K562 (cell line): Measurements from ENCODE around the gene CHST2. TPM values are rescaled to one million over a fixed set of nuclear protein-coding genes. Genes with fewer than 3 reads are reported as not detected.
A peak's percentile ranks its signal among the peaks of the same experiment; 100 is the strongest.

Experiments used
- ATAC-seq: fragments of 200-7000 bp; cut with Tn5 transposase; 3 replicates; pipeline ENCODE4 v1.9.1; 2020; ENCODE audit warnings: moderate library complexity
- BruUV-seq: library from RNA; stranded (reverse); fragments of 400-500 nt; replicated peaks from 2 replicates; lab custom pipeline; 2021; lab: Mats Ljungman, UMichigan
- CTCF ChIA-PET: fragments of 300-600 bp; formaldehyde crosslinking; extraction: SDS; loops from one replicate; lab custom pipeline; 2021; ENCODE audit warnings: low intra/inter-chr PET ratio; lab: Yijun Ruan, JAX
- POLR2A ChIA-PET: fragments of 300-600, 350-650 bp; sonication (Branson Sonifier 250); formaldehyde crosslinking; extraction: SDS; loops from one replicate; lab custom pipeline; 2021; ENCODE audit warnings: antibody characterized with exemption, inconsistent platforms; lab: Yijun Ruan, JAX
- DNase-seq, 4 experiments: peaks; one replicate each; pipeline versions ENCODE4 v3.0.0 to v3.0.0-alpha.2; 2011 to 2018; ENCODE audit warnings: low spot score in 3 of 4, mixed read lengths in 3 of 4; ENCODE audit errors: extremely low read depth in 1 of 4
- FAIRE-seq: peaks from 2 replicates; lab custom pipeline; 2011; peaks lifted over from hg19 to GRCh38; lab: Jason Lieb, UNC
- H2AFZ ChIP-seq: 2 replicates; pipeline ENCODE4 v1.6.0; 2011; ENCODE audit warnings: low read depth, low read length, control low read depth, inconsistent platforms
- H3K27ac ChIP-seq: fragments of 200-600 bp; 3 replicates; pipeline ENCODE4 v1.8.0; 2011; ENCODE audit warnings: low read depth, mild to moderate bottlenecking, control low read depth, inconsistent platforms, low read length, moderate library complexity, mixed read lengths; ENCODE audit errors: extremely low read depth
- H3K27me3 ChIP-seq, 2 experiments: fragments of 300-600 bp in 1 of 2; 2 replicates in 1 of 2; 3 replicates in 1 of 2; pipeline versions ENCODE4 v1.6.0 to v1.8.0; 2011; ENCODE audit warnings: inconsistent platforms in 2 of 2, low read length in 2 of 2, mild to moderate bottlenecking in 1 of 2, mixed read lengths in 1 of 2, moderate library complexity in 1 of 2; ENCODE audit not compliant: control insufficient read depth in 2 of 2, insufficient read depth in 2 of 2
- H3K36me3 ChIP-seq: fragments of 300-600 bp; 3 replicates; pipeline ENCODE4 v1.8.0; 2011; ENCODE audit warnings: mild to moderate bottlenecking, low read length, inconsistent platforms; ENCODE audit not compliant: control insufficient read depth, insufficient read depth
- H3K4me1 ChIP-seq, 2 experiments: fragments of 200-600 bp in 1 of 2; replicated peaks in 1 of 2; 2 replicates in 1 of 2; 3 replicates in 1 of 2; pipeline versions ENCODE4 v1.5.1 to v1.8.0; 2011; ENCODE audit warnings: inconsistent platforms in 2 of 2, low read length in 2 of 2, mild to moderate bottlenecking in 1 of 2, mixed read lengths in 1 of 2, moderate library complexity in 1 of 2; ENCODE audit not compliant: control insufficient read depth in 2 of 2, insufficient read depth in 2 of 2
- H3K4me2 ChIP-seq: 2 replicates; pipeline ENCODE4 v1.6.1; 2011; ENCODE audit warnings: low read length, control low read depth, inconsistent platforms, mixed read lengths; ENCODE audit not compliant: insufficient read depth
- H3K4me3 ChIP-seq: fragments of 200-600 bp; sonication (generic), shearing (Covaris generic); 2 replicates; pipeline ENCODE4 v1.5.1; 2016; ENCODE audit warnings: control low read depth, inconsistent platforms
- H3K79me2 ChIP-seq: fragments of 200-600 bp; 3 replicates; pipeline ENCODE4 v1.8.0; 2011; ENCODE audit warnings: low read length, inconsistent platforms; ENCODE audit not compliant: control insufficient read depth, insufficient read depth
- H3K9ac ChIP-seq, 2 experiments: 2 replicates each; pipeline versions ENCODE4 v1.6.0 to v1.6.1; 2011; ENCODE audit warnings: low read depth in 2 of 2, low read length in 2 of 2, control low read depth in 1 of 2, inconsistent platforms in 1 of 2, mild to moderate bottlenecking in 1 of 2, mixed read lengths in 1 of 2; ENCODE audit not compliant: insufficient read depth in 1 of 2
- H3K9me1 ChIP-seq: one replicate; pipeline ENCODE4 v1.6.0; 2011; ENCODE audit warnings: inconsistent platforms, mild to moderate bottlenecking, low read length, moderate library complexity; ENCODE audit not compliant: control insufficient read depth, insufficient read depth
- H3K9me3 ChIP-seq: replicated peaks from 2 replicates; pipeline ENCODE4 v1.5.1; 2011; ENCODE audit warnings: low read depth, low read length, inconsistent platforms; ENCODE audit not compliant: control insufficient read depth, insufficient read depth
- H4K20me1 ChIP-seq: replicated peaks from 2 replicates; pipeline ENCODE4 v1.6.1; 2011; ENCODE audit warnings: low read length, inconsistent platforms, mixed read lengths; ENCODE audit not compliant: control insufficient read depth, insufficient read depth
- CBX5 ChIP-seq: IDR thresholded peaks from 2 replicates; pipeline ENCODE4 v1.6.1; 2014; ENCODE audit warnings: low read depth, borderline replicate concordance
- SFPQ ChIP-seq: fragments of 200-400 bp; formaldehyde crosslinking; IDR thresholded peaks from 2 replicates; pipeline ENCODE4 v1.6.1; 2017; ENCODE audit warnings: mild to moderate bottlenecking, low read depth, low read length, moderate library complexity
- THRB ChIP-seq: fragments of 450-650 bp; formaldehyde crosslinking; conservative IDR thresholded peaks from 2 replicates; pipeline ENCODE4 v1.4.0; 2022; ENCODE audit warnings: mild to moderate bottlenecking, missing genetic modification characterization
- TRIM28 ChIP-seq: fragments of 450-650 bp; IDR thresholded peaks from 2 replicates; pipeline ENCODE4 v1.6.1; 2017
- USF1 ChIP-seq: sonication (generic); formaldehyde crosslinking; IDR thresholded peaks from 2 replicates; pipeline ENCODE4 v1.9.0; 2022; ENCODE audit warnings: mild to moderate bottlenecking, missing genetic modification reagents
- ZKSCAN8 ChIP-seq: fragments of 200-800 bp; sonication (Bioruptor generic); IDR thresholded peaks from 2 replicates; pipeline ENCODE4 v1.6.1; 2016; ENCODE audit warnings: missing genetic modification characterization, missing compliant biosample characterization
- ZNF165 ChIP-seq: fragments of 250-450 bp; sonication (Bioruptor Pico); IDR thresholded peaks from 2 replicates; pipeline ENCODE4 v1.4.0; 2020; ENCODE audit warnings: borderline replicate concordance
- ZNF311 ChIP-seq: fragments of 250-450 bp; sonication (Bioruptor Pico); IDR thresholded peaks from 2 replicates; pipeline ENCODE4 v1.4.0; 2020; ENCODE audit warnings: mild to moderate bottlenecking, moderate library complexity
- whole genome bisulfite sequencing: fragments of 100-300 bp; shearing (Covaris generic); methylation state at CpG from one replicate; pipeline ENCODE4 v1.1.6; 2016; ENCODE audit warnings: low coverage, mixed read lengths; ENCODE audit not compliant: insufficient coverage; ENCODE audit errors: missing lambda C conversion rate; 5-methylcytosine and 5-hydroxymethylcytosine counted together
- in situ Hi-C: fragments of 300-500 bp; cut with MboI; formaldehyde crosslinking; loops from 4 replicates; pipeline ENCODE4 v1.15.0; 2018; ENCODE audit warnings: inconsistent platforms, mixed read lengths
- intact Hi-C: fragments of 100-400 bp; cut with micrococcal nuclease; formaldehyde crosslinking; loops from 2 replicates; pipeline ENCODE4 v1.14.2; 2022
- polyA plus RNA-seq, 8 experiments: library from polyadenylated mRNA; depleted of rRNA in 4 of 8; stranded (reverse) in 5 of 8; unstranded in 3 of 8; fragments of >200 nt; fragmentation: Nextera tagmentation in 2 of 8; fragmentation: Illumina TruSeq in 1 of 8; extraction: Ambion mirVana in 2 of 8; extraction: Trizol in 1 of 8; gene quantifications; 2 replicates each; pipeline versions ENCODE4 v1.2.1 to v1.2.3, GENCODE V29; 2011 to 2014; ENCODE audit warnings: inconsistent platforms in 1 of 8, missing spikeins in 1 of 8
- total RNA-seq, 7 experiments: library from RNA; depleted of rRNA in 6 of 7; stranded (reverse); fragments of >200 nt in 6 of 7; fragmentation: Illumina TruSeq in 2 of 7; extraction: Trizol in 2 of 7; gene quantifications; 2 replicates each; pipeline versions ENCODE4 v1.2.1 to v1.2.3, GENCODE V29; 2011 to 2021; ENCODE audit warnings: low replicate concordance in 1 of 7
- TF ChIP-seq, protein P1 (sequence below): fragments of 450-650 bp; IDR thresholded peaks from 2 replicates; pipeline ENCODE4 v1.6.1; 2016; ENCODE audit warnings: low read depth

CHST2 gene
- total and polyA plus RNA-seq, 9 of the 15 experiments (the other 6 are each of a cell fraction or from before 2014, with no cell fraction given), result 3.4 to 60.3 (median 13.9) TPM

DNA sequence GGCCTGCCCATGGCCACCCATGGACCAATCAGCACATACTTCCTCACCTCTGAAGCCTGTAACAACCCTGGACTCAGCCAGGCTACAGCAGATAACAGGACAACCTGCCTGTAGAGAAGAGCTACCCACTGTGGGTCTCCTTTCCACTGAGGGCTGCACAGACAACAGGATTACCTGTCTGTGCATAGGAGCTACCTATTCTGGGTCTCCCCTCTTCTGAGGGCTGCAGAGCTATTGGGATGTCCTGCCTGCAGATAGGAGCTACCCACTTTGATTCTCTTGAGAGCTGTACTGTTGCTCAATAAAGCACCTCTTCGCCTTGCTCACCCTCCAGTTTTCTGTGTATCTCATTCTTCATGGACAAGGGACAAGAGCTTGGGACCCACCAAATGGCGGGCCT, 23.8 kb upstream of the CHST2 start:
- no peak overlapping the region for H3K9ac ChIP-seq
- ATAC-seq (no peak), FAIRE-seq (no peak), DNase-seq (no peak)
- intact Hi-C loops (no loop called here), in situ Hi-C loops (no loop called here)
- H3K4me2 ChIP-seq, result no peak overlapping the region
- 90% methylated on average over 2 of the region's 2 CpGs for WGBS
- BruUV-seq, result no TSS peak
- H2AFZ ChIP-seq, result no peak overlapping the region
- ChIA-PET POLR2A (interaction anchor here (0.8 to 1.3 kb wide), 3 partner anchors 11 to 22 kb away, joined by 3 to 7 read pairs (median 4); no protein-coding TSS in a partner anchor), CTCF (no interaction called here)
- H3K27ac ChIP-seq, result no peak overlapping the region
- no peaks in the 10 kb centered on the region for H3K27me3 ChIP-seq
- H3K9me1 ChIP-seq, result no peaks in the 10 kb centered on the region
- peaks cover 4 to 11% of the 10 kb centered on the region in 2 experiments; a peak in 3 of 5 replicates for H3K4me1 ChIP-seq
- no peaks in the 10 kb centered on the region for H4K20me1 ChIP-seq
- no peaks in the 10 kb centered on the region for H3K36me3 ChIP-seq
- peaks cover 10% of the 10 kb centered on the region for H3K9me3 ChIP-seq
- no peaks in the 10 kb centered on the region for H3K79me2 ChIP-seq
- no peak overlapping the region for H3K4me3 ChIP-seq
- TF ChIP-seq SFPQ (no peak), THRB (no peak), ZNF311 (no peak), CBX5 (peak; percentile 73; the same call in 1 of the 2 replicates), ZNF165 (CRISPR knock-in tag) (no peak), TRIM28 (peak; percentile 87), USF1 (CRISPR knock-in tag) (no peak), ZKSCAN8 (CRISPR knock-in tag) (no peak)
- TF ChIP-seq, protein P1, sequence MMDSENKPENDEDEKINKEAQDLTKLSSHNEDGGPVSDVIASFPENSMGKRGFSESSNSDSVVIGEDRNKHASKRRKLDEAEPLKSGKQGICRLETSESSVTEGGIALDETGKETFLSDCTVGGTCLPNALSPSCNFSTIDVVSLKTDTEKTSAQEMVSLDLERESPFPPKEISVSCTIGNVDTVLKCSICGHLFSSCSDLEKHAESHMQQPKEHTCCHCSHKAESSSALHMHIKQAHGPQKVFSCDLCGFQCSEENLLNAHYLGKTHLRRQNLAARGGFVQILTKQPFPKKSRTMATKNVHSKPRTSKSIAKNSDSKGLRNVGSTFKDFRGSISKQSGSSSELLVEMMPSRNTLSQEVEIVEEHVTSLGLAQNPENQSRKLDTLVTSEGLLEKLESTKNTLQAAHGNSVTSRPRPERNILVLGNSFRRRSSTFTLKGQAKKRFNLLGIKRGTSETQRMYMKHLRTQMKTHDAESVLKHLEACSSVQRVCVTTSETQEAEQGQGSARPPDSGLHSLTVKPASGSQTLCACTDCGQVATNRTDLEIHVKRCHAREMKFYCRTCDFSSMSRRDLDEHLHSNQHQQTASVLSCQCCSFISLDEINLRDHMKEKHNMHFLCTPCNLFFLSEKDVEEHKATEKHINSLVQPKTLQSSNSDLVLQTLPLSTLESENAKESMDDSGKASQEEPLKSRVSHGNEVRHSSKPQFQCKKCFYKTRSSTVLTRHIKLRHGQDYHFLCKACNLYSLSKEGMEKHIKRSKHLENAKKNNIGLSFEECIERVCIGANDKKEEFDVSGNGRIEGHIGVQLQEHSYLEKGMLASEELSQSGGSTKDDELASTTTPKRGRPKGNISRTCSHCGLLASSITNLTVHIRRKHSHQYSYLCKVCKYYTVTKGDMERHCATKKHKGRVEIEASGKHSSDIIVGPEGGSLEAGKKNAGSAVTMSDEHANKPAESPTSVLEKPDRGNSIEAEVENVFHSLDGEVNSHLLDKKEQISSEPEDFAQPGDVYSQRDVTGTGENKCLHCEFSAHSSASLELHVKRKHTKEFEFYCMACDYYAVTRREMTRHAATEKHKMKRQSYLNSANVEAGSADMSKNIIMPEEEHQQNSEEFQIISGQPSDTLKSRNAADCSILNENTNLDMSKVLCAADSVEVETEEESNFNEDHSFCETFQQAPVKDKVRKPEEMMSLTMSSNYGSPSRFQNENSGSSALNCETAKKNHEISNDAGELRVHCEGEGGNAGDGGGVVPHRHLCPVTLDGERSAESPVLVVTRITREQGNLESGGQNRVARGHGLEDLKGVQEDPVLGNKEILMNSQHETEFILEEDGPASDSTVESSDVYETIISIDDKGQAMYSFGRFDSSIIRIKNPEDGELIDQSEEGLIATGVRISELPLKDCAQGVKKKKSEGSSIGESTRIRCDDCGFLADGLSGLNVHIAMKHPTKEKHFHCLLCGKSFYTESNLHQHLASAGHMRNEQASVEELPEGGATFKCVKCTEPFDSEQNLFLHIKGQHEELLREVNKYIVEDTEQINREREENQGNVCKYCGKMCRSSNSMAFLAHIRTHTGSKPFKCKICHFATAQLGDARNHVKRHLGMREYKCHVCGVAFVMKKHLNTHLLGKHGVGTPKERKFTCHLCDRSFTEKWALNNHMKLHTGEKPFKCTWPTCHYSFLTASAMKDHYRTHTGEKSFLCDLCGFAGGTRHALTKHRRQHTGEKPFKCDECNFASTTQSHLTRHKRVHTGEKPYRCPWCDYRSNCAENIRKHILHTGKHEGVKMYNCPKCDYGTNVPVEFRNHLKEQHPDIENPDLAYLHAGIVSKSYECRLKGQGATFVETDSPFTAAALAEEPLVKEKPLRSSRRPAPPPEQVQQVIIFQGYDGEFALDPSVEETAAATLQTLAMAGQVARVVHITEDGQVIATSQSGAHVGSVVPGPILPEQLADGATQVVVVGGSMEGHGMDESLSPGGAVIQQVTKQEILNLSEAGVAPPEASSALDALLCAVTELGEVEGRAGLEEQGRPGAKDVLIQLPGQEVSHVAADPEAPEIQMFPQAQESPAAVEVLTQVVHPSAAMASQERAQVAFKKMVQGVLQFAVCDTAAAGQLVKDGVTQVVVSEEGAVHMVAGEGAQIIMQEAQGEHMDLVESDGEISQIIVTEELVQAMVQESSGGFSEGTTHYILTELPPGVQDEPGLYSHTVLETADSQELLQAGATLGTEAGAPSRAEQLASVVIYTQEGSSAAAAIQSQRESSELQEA, result no peak
